GM12878 (cell line): ENCODE data around the gene AGT. TPM values are rescaled to one million over a fixed set of nuclear protein-coding genes. Genes with fewer than 3 reads are reported as not detected.

Experiments
- ATAC-seq: fragments of 200-7000 bp; cut with Tn5 transposase; 3 replicates; pipeline ENCODE4 v1.9.1; 2020; ENCODE audit warnings: mild to moderate bottlenecking, moderate library complexity
- BruUV-seq: library from RNA; stranded (reverse); fragments of 400-500 nt; replicated peaks from 2 replicates; lab custom pipeline; 2021; lab: Mats Ljungman, UMichigan
- CTCF ChIA-PET: fragments of 300-600 bp; sonication (Branson Sonifier 250); formaldehyde crosslinking; extraction: SDS; loops from one replicate; lab custom pipeline; 2021; ENCODE audit warnings: inconsistent platforms; lab: Yijun Ruan, JAX
- POLR2A ChIA-PET: fragments of 350-600 bp; formaldehyde crosslinking; extraction: SDS; loops from one replicate; lab custom pipeline; 2021; ENCODE audit warnings: inconsistent platforms; lab: Charles Lee
- RAD21 ChIA-PET: fragments of 300-600 bp; sonication (Branson Sonifier 250); formaldehyde crosslinking; loops from one replicate; lab custom pipeline; 2023; ENCODE audit warnings: antibody characterized with exemption; ENCODE audit not compliant: unreplicated experiment; lab: Charles Lee
- SMC1A ChIA-PET: fragments of 300-600 bp; sonication (Branson Sonifier 250); formaldehyde crosslinking; loops from one replicate; lab custom pipeline; 2023; ENCODE audit not compliant: unreplicated experiment, uncharacterized antibody; lab: Charles Lee
- DNase-seq: peaks from one replicate; pipeline ENCODE4 v3.0.0-alpha.2; 2011; ENCODE audit warnings: low read depth, low spot score
- FAIRE-seq: peaks from 3 replicates; lab custom pipeline; 2011; peaks lifted over from hg19 to GRCh38; lab: Jason Lieb, UNC
- H2AFZ ChIP-seq: 2 replicates; pipeline ENCODE4 v1.6.0; 2011; ENCODE audit warnings: low read depth, low read length, control low read depth; ENCODE audit not compliant: control insufficient read depth
- H3K27ac ChIP-seq: 2 replicates; pipeline ENCODE4 v1.5.1; 2011; ENCODE audit warnings: control low read depth; ENCODE audit not compliant: control insufficient read depth, insufficient read depth
- H3K27me3 ChIP-seq, 2 experiments: replicated peaks in 1 of 2; 2 replicates each; pipeline versions ENCODE4 v1.6.0 to v1.6.1; 2011; ENCODE audit warnings: low read length in 1 of 2; ENCODE audit not compliant: control insufficient read depth in 2 of 2, insufficient read depth in 2 of 2
- H3K36me3 ChIP-seq, 2 experiments: 2 replicates each; pipeline ENCODE4 v1.5.1; 2011; ENCODE audit warnings: low read length in 1 of 2; ENCODE audit not compliant: control insufficient read depth in 2 of 2, insufficient read depth in 2 of 2
- H3K4me1 ChIP-seq: 2 replicates; pipeline ENCODE4 v1.6.1; 2011; ENCODE audit warnings: mild to moderate bottlenecking, low read length, moderate library complexity, mixed read lengths; ENCODE audit not compliant: control insufficient read depth, insufficient read depth
- H3K4me2 ChIP-seq: 2 replicates; pipeline ENCODE4 v1.6.0; 2011; ENCODE audit warnings: control low read depth; ENCODE audit not compliant: control insufficient read depth, insufficient read depth
- H3K4me3 ChIP-seq: fragments of 200-600 bp; sonication (generic); 2 replicates; pipeline ENCODE4 v1.5.1; 2016
- H3K79me2 ChIP-seq: 2 replicates; pipeline ENCODE4 v1.6.0; 2011; ENCODE audit warnings: low read length; ENCODE audit not compliant: control insufficient read depth, insufficient read depth
- H3K9ac ChIP-seq: 2 replicates; pipeline ENCODE4 v1.8.0; 2011; ENCODE audit warnings: low read length, control low read depth, mixed read lengths; ENCODE audit not compliant: control insufficient read depth, insufficient read depth
- H3K9me3 ChIP-seq: replicated peaks from 3 replicates; pipeline ENCODE4 v1.5.1; 2011; ENCODE audit warnings: mild to moderate bottlenecking, low read length; ENCODE audit not compliant: control insufficient read depth, insufficient read depth
- H4K20me1 ChIP-seq: 2 replicates; pipeline ENCODE4 v1.6.0; 2011; ENCODE audit not compliant: control insufficient read depth, insufficient read depth
- BMI1 ChIP-seq: fragments of 450-650 bp; IDR thresholded peaks from 2 replicates; pipeline ENCODE4 v1.6.1; 2016; ENCODE audit warnings: mild to moderate bottlenecking, moderate library complexity, borderline replicate concordance
- E2F8 ChIP-seq: fragments of 450-650 bp; IDR thresholded peaks from 2 replicates; pipeline ENCODE4 v1.6.1; 2018; ENCODE audit warnings: mild to moderate bottlenecking, low read depth, moderate library complexity; ENCODE audit not compliant: partially characterized antibody
- FOS ChIP-seq: IDR thresholded peaks from 3 replicates; pipeline ENCODE4 v1.6.1; 2011; ENCODE audit warnings: borderline replicate concordance; ENCODE audit not compliant: insufficient read length; ENCODE audit errors: extremely low read depth
- HDAC6 ChIP-seq: fragments of 200-600 bp; sonication (generic); IDR thresholded peaks from one replicate; pipeline ENCODE4 v1.8.0; 2017; ENCODE audit warnings: antibody characterized with exemption; ENCODE audit not compliant: unreplicated experiment
- JUNB ChIP-seq: IDR thresholded peaks from 2 replicates; pipeline ENCODE4 v1.6.1; 2016; ENCODE audit warnings: antibody characterized with exemption, mild to moderate bottlenecking
- KDM1A ChIP-seq: fragments of 200-600 bp; sonication (generic); IDR thresholded peaks from 2 replicates; pipeline ENCODE4 v1.6.1; 2016; ENCODE audit warnings: borderline replicate concordance
- NFXL1 ChIP-seq: fragments of 450-650 bp; IDR thresholded peaks from 2 replicates; pipeline ENCODE4 v1.6.1; 2017; ENCODE audit warnings: antibody characterized with exemption, mild to moderate bottlenecking, borderline replicate concordance
- NKRF ChIP-seq: fragments of 450-650 bp; conservative IDR thresholded peaks from 2 replicates; pipeline ENCODE4 v1.6.1; 2017; ENCODE audit warnings: mild to moderate bottlenecking, moderate library complexity
- NRF1 ChIP-seq: conservative IDR thresholded peaks from 2 replicates; pipeline ENCODE4 v1.6.1; 2011; ENCODE audit warnings: mild to moderate bottlenecking, low read depth, low read length, improper control_type of control experiment
- PAX8 ChIP-seq: fragments of 450-650 bp; IDR thresholded peaks from 2 replicates; pipeline ENCODE4 v1.6.1; 2017; ENCODE audit warnings: mild to moderate bottlenecking, moderate library complexity
- RUNX3 ChIP-seq: IDR thresholded peaks from 2 replicates; pipeline ENCODE4 v1.6.1; 2012; ENCODE audit warnings: low read length, inconsistent platforms
- TCF12 ChIP-seq: IDR thresholded peaks from 2 replicates; pipeline ENCODE4 v1.6.1; 2011; ENCODE audit warnings: low read depth, mild to moderate bottlenecking, low read length
- TCF3 ChIP-seq: IDR thresholded peaks from 2 replicates; pipeline ENCODE4 v1.6.1; 2012; ENCODE audit warnings: low read depth, mild to moderate bottlenecking, low read length, borderline replicate concordance; ENCODE audit not compliant: insufficient read depth
- USF1 ChIP-seq: IDR thresholded peaks from 2 replicates; pipeline ENCODE4 v1.6.1; 2011; ENCODE audit warnings: borderline replicate concordance, low read depth, mild to moderate bottlenecking, moderate library complexity, mixed read lengths, low read length; ENCODE audit not compliant: insufficient read depth; ENCODE audit errors: extremely low read length
- YY1 ChIP-seq: IDR thresholded peaks from 2 replicates; pipeline ENCODE4 v1.6.1; 2011; ENCODE audit warnings: low read depth, mild to moderate bottlenecking, low read length
- WGBS: methylation state at CpG from one replicate; pipeline ENCODE4 v1.1.6; 2016; ENCODE audit warnings: low lambda C conversion rate; ENCODE audit not compliant: insufficient replicate concordance, insufficient coverage; ENCODE audit errors: missing lambda C conversion rate; 5-methylcytosine and 5-hydroxymethylcytosine counted together
- in situ Hi-C: fragments of 300-500 bp; cut with MboI; formaldehyde crosslinking; loops from 9 replicates; pipeline ENCODE4 v1.14.3; 2018; ENCODE audit warnings: mixed read lengths
- intact Hi-C: fragments of 100-400 bp; cut with micrococcal nuclease; formaldehyde crosslinking; loops from one replicate; pipeline ENCODE4 v1.14.2; 2022; ENCODE audit not compliant: unreplicated experiment
- polyA plus RNA-seq, 11 experiments: library from polyadenylated mRNA; depleted of rRNA in 4 of 11; unstranded in 6 of 11; stranded (reverse) in 5 of 11; fragments of >200 nt; fragmentation: Nextera tagmentation in 4 of 11; fragmentation: Illumina TruSeq in 1 of 11; extraction: Ambion mirVana in 4 of 11; extraction: Trizol in 1 of 11; gene quantifications; 1 replicate in 1 of 11; 2 replicates in 10 of 11; pipeline versions ENCODE4 v1.2.1 to v1.2.3, GENCODE V29; 2011 to 2016; ENCODE audit warnings: inconsistent platforms in 2 of 11, missing spikeins in 2 of 11, low read depth in 1 of 11
- total RNA-seq, 4 experiments: library from RNA; depleted of rRNA in 3 of 4; stranded (reverse); fragments of >200 nt in 3 of 4; fragmentation: Illumina TruSeq in 1 of 4; extraction: Trizol in 1 of 4; gene quantifications; 2 replicates each; pipeline versions ENCODE4 v1.2.1 to v1.2.3, GENCODE V29; 2013 to 2021

AGT gene
- total and polyA plus RNA-seq, 10 of the 15 experiments (the other 5 are each of a cell fraction or from before 2014, with no cell fraction given) = 0.69 TPM; not detected in 9

- TF ChIP-seq USF1 = no peak
- TF ChIP-seq TCF3 = no peak
- no peak for TF ChIP-seq PAX8
- no peak for TF ChIP-seq NFXL1
- no peak for TF ChIP-seq BMI1
- TF ChIP-seq NRF1 = no peak
- TF ChIP-seq JUNB = no peak
- TF ChIP-seq E2F8 = no peak
These were observed 30.9 kb downstream of the AGT start (continued) for GRCh38 chr1:230682882-230683610.

GRCh38 chr1:230682274-230682673, 31.6 kb downstream of the AGT start:
- CTCF ChIA-PET = interaction anchor here (1.2 kb wide), 1 partner anchor 39 kb away, joined by 3 read pairs; no protein-coding TSS in a partner anchor
- no peak overlapping the region for H3K27ac ChIP-seq

More at GRCh38 chr1:230682274-230682673, 31.6 kb downstream of the AGT start:
- ATAC-seq = no peak
- peaks cover 9 to 20% of the 10 kb centered on the region in 2 experiments for H3K36me3 ChIP-seq
- 64% methylated on average over 3 of the region's 3 CpGs for WGBS
- DNase-seq = no peak
- H2AFZ ChIP-seq = no peak overlapping the region
- H3K4me3 ChIP-seq = no peak overlapping the region
- H3K9ac ChIP-seq = no peak overlapping the region
- no peaks in the 10 kb centered on the region for H3K9me3 ChIP-seq
- ChIA-PET POLR2A (no interaction called here), RAD21 (no interaction called here), SMC1A (no interaction called here)
- no peaks in the 10 kb centered on the region for H3K27me3 ChIP-seq
- H4K20me1 ChIP-seq = no peaks in the 10 kb centered on the region
- in situ Hi-C loops = no loop called here
- intact Hi-C loops = no loop called here
- FAIRE-seq = no peak
- H3K79me2 ChIP-seq = no peaks in the 10 kb centered on the region
- TF ChIP-seq FOS = no peak
- no peak for TF ChIP-seq KDM1A
- no peak for TF ChIP-seq RUNX3
- TF ChIP-seq NKRF = no peak
- no peak for TF ChIP-seq TCF12
- no peak for TF ChIP-seq YY1
- TF ChIP-seq HDAC6 = no peak
- no TSS peak for BruUV-seq
- H3K4me1 ChIP-seq = no peaks in the 10 kb centered on the region
- H3K4me2 ChIP-seq = no peak overlapping the region
